ENCODE results near the gene GPR78.

DNA sequence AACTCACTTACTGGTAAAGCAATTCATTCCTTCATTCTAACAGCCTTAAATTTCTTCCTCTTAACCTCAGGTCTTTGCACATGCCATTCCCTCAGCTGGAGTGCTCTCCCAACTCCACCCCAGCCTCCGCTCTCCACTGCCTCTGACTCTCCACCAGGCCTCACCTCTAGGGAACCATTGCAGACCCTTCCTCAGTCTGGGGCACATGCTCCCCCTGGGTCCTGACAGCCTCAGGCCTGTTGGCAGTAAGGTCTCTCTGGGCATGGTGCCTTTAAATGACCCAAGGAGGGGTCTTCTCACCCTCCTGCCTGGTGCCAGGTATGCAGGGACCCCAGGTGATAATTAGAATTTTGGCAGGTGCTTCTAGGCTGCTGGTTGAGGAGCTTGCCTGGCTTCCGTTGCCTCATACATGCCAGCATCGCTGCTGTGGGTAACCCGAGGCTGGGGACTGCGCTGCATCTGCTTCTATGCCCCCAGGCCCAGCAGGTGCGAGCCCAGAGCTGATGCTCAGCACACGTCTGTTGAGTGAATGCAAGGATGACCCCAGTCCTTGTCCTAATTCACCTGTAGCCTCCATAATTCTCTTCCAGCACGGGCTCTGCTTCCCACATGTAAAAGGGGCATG is 27.5 kb upstream of the GPR78 start:
- no peak for TF ChIP-seq EZH2 (IDR thresholded peaks at IDR 0.05; ENCODE audit: insufficient read depth, low read length)
- TF ChIP-seq, protein P1, sequence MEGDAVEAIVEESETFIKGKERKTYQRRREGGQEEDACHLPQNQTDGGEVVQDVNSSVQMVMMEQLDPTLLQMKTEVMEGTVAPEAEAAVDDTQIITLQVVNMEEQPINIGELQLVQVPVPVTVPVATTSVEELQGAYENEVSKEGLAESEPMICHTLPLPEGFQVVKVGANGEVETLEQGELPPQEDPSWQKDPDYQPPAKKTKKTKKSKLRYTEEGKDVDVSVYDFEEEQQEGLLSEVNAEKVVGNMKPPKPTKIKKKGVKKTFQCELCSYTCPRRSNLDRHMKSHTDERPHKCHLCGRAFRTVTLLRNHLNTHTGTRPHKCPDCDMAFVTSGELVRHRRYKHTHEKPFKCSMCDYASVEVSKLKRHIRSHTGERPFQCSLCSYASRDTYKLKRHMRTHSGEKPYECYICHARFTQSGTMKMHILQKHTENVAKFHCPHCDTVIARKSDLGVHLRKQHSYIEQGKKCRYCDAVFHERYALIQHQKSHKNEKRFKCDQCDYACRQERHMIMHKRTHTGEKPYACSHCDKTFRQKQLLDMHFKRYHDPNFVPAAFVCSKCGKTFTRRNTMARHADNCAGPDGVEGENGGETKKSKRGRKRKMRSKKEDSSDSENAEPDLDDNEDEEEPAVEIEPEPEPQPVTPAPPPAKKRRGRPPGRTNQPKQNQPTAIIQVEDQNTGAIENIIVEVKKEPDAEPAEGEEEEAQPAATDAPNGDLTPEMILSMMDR (IDR thresholded peaks at IDR 0.05; ENCODE audit: insufficient read depth, low read depth, low read length), result no peak
